GM19438 (cell line): ENCODE results near the gene KRT77.
"Not testable (repeated sequence)": the region's sequence is repeated elsewhere in the genome, so short reads cannot be mapped to it uniquely, and the experiment has no call there.

Experiments used
- ATAC-seq: cut with Tn5 transposase; IDR thresholded peaks from one replicate; pipeline ENCODE4 v1.9.1; 2021; ENCODE audit warnings: low read depth; ENCODE audit not compliant: unreplicated experiment

The KRT77 gene

GRCh38 chr12:52724384-52724783 is 21.1 kb upstream of the KRT77 start:
- no peak for ATAC-seq

GRCh38 chr12:52722680-52723079 is 19.4 kb upstream of the KRT77 start:
- no peak for ATAC-seq

DNA sequence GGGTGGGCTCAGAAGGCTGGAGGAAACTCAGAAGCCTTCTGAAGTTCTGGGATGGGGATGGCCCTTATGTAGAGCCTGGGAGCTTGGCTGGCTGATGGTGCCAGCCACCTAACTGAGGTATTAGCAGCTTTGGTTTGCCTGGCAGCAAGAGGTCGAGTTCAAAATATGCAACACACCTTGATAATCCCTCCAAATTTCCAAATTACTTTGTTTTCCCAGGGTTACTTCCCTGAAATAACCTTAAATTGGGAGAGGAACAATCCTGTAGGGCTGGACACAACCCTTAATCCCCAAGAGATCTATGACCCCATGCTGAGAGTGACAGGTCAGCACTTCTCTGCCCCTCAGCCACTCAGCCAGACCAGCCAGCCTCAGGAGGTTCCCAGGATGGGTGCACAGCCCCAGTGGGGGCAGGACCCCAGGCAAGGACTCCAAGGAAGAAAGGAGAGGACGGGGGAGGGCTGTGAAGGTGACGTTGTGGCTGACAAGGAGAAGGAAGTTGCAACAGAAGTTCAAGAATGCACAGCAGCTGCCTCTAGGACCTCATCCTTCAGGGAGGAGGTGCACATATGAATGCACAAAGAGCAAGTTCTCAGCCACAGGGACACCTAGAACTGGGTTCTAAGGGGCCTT is 18.6 kb upstream of the KRT77 start:
- ATAC-seq = no peak

DNA sequence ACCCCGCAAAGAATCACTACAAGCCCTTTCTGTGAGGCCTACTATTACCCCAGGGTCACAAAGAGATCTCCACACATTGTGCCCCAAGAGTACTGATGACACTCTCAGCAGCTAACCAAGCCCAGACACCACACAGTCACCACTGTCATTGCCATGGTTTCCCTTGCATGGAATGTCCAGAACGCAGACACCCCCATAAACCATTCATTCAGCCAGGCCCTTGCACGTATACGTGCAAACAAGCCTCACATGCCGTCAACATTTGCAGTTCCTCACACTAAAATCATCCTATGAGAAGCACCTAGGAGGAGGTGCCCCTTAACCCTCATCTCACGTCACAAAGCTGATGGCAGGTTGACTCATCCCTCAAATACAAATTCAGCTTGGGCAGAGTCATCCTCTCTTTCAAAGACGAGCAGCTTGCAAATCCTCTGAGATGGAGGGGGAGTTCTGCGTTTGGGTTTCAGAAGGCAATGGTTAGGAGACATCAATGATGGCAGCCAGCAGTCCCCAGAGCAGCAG is 17.1 kb upstream of the KRT77 start:
- ATAC-seq = no peak

- ATAC-seq = no peak
Measured at GRCh38 chr12:52716061-52716460, 12.7 kb upstream of the KRT77 start.

GRCh38 chr12:52715416-52715815 is 12.1 kb upstream of the KRT77 start:
- no peak for ATAC-seq

DNA sequence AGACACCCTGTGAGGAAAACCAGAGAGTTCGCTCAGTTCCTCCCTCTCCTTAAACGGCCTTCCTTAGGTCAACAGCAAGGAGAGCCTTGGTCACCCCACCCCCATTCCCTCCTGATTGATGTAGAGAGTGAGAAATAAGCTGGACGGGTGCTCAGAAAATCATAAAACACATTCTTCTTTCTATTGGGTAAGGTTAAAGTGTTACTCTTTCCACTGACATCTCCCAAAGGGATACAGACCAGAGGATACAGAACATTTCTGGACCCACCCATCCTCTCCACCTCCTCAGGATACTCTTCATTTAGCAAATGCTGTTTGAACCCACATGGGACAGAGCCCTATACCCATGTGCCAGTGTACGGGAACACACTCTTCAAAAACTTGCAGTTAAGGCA is 11.6 kb upstream of the KRT77 start:
- ATAC-seq = no peak

- ATAC-seq = no peak
Measured at GRCh38 chr12:52713960-52714886, 10.9 kb upstream of the KRT77 start.

DNA sequence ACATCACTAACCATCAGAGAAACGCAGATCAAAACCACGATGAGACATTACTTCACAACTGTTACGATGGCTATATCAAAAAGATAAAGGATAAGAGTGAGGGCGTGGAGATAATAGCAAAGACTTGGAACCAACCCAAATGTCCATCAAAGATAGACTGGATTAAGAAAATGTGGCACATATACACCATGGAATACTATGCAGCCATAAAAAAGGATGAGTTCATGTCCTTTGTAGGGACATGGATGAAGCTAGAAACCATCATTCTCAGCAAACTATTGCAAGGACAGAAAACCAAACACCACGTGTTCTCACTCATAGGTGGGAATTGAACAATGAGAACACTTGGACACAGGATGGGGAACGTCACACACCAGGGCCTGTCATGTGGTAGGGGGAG is 8.8 kb upstream of the KRT77 start:
- not testable (repeated sequence) for ATAC-seq

DNA sequence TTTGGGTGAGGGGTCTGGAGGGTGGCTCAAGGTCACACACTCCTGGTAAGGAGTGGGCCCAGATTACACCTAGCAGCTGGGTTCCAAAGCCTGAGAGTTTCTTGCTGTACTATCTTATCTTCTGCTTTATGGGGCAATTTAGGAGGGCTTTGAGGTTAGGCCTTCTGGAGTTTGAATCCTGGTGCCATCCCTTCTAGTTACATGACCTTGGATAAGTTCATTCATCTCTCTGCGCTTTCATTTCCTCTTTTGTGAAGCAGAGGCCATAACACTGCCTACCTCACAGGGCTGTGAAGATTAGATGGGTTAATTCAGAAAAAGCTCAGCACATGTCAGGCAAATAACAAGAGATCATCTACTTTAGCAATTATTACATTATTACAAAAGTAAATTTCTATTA is 7.4 kb upstream of the KRT77 start:
- ATAC-seq = no peak

DNA sequence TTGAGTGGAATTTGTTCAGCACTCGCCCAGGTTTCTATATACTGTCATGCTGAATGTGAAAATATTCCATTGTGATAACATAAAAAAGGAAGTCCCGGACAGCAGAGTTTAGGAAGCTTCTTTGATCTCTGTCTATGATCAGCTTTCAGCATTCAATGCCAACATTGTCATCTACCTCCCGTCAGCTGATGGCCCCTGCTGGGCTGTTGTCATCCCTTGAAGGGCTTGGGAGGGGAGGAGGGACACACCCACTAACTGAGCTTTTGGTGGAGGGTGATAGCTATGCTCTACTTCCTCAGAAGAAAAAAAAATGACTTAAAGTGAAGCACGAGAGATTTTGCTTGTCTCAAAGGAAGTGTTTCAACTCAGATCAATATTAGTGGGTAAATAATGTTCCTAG is 4.7 kb upstream of the KRT77 start:
- ATAC-seq = no peak

DNA sequence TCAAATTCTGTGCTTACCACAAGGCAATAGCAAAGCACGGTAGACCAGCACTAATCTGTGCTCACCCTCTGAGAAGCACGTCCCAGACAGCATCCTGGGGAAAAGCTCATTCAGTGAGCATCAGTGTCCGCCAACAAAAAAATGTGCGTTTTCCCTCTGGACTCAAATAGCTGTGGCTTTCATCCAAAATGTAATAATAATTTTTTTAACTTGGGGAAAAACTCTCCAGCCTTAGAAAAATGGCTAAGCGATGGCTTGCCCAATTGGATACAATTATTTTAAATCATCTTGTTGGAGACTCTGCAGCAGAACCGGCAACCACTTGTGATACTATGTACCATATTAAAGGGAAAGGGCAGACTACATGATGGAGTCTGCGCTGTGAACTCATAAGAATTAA is 1.1 kb upstream of the KRT77 start:
- ATAC-seq = no peak

GRCh38 chr12:52703878-52704277 is 554 bp upstream of the KRT77 start:
- no peak for ATAC-seq

DNA sequence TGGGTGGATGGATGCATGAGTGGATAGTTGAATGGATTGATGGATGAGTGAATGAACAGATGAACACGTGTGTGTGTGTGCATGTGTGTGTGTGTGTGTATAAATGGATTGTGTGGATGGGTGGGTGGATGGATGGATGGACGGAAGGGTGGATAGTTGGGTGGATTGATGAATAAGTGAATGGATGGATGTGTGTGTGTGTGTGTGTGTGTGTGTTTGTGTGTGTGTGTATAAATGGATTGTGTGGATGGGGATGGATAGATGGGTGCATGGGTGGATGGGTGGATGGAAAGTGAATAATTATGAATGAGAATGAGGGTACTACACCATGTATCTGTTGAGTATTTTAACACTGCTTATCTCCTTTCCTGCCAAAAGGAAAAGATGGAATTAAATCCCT is 986 bp downstream of the KRT77 start:
- no peak for ATAC-seq

DNA sequence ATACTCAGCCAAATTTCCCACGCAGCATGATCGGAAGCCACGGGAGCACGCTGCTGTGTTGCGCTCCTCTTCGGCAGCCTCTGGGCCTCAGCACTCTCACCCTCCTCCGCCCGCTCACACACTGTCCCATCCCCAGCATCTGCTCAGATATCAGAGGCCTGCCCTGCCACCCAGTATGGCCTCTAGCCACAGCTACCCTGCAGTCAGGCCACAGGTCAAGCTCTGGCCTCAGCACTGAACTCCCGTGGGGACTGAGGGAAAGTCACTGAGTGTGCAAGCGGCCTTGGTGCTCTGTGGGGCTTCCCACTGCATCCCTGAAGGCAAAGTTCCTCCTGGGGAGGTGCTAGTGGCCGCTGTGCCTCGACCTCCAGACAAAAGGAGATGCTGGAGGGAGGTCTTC is 2.0 kb downstream of the KRT77 start:
- ATAC-seq = no peak

GRCh38 chr12:52699960-52700359 is 3.4 kb downstream of the KRT77 start:
- no peak for ATAC-seq

DNA sequence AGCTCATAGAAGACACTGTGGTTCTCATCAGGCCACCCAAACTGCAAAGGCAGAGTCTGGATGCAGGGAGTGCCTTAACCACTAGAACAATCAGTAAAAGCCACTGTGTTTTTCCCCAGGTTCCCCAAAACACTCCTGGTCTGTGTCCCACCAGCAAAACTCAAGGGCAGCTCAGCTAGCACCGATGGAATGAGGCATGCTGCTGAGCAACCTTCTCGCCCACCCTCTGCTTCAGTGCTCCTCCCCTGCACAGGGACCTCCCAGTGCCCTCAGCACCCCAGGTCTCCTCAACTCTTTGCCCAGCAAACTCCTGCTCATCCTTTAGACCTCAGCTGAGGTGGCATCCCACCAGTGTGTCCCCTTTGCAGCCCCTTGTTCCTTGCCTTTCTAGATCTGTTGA is 4.0 kb downstream of the KRT77 start:
- no peak for ATAC-seq

DNA sequence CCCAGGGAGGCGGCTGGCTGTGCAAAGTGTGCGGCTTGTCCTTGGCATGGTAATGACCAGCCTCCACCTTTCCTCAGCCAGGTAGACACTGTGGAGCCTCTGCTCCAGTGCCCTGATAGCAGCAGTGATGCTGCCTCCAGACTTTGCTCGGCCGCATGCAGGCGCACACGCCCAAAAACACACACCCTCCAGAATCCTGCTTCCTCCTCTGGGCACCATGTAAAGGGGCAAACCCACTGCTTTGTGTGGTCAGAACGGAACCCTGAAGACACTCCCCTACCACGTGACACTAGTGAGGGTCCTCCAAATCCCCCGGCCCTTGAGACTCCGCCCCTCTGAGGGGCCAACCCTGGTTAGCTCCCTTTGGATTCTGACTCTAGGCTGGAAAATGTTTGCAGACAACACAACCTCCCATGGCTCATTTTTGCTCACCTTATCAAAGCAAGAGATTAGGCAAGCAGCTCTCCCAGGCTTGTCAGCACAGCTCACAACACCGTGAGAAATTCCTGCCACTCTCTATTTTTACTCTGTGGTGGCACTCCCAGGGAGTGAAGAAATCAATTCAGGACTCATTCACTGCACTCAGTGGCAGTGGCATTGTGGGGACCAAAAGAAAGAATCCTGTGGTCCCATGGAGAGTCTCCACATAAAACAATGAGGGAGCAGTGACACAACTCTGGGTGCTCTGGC is 4.5 kb downstream of the KRT77 start:
- ATAC-seq = no peak

DNA sequence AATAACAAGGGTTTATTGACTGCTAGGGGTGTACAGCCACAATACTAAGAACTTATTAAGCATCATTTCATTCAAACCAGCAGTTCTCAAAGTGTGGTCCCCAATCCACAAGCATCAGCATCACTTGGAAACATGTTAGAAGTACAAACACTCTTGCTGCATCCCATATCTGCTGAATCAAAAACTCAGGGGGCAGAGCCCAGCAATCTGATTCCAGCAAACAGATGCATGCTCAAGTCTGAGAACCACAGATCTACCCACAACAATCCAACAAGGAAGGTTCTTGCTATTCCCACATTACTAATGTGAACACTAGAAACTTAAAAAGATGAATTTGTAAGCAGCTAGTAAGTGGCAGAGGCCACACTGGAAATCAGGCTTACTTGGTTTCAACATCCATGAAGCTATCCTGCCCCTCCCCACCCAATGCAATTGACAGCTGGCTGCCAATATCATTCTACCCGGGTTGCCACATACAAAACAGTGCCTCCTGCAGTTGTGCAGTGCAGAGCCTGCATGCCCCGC is 6.2 kb downstream of the KRT77 start:
- no peak for ATAC-seq

GRCh38 chr12:52696588-52696987 is 6.7 kb downstream of the KRT77 start:
- ATAC-seq = no peak

GRCh38 chr12:52695039-52695438 is 8.3 kb downstream of the KRT77 start:
- ATAC-seq = no peak
